Measurements from ENCODE around the gene CMTM6.
"Not testable (repeated sequence)": the region's sequence is repeated elsewhere in the genome, so short reads cannot be mapped to it uniquely, and the experiment has no call there.

CMTM6 gene, protein sequence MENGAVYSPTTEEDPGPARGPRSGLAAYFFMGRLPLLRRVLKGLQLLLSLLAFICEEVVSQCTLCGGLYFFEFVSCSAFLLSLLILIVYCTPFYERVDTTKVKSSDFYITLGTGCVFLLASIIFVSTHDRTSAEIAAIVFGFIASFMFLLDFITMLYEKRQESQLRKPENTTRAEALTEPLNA

DNA sequence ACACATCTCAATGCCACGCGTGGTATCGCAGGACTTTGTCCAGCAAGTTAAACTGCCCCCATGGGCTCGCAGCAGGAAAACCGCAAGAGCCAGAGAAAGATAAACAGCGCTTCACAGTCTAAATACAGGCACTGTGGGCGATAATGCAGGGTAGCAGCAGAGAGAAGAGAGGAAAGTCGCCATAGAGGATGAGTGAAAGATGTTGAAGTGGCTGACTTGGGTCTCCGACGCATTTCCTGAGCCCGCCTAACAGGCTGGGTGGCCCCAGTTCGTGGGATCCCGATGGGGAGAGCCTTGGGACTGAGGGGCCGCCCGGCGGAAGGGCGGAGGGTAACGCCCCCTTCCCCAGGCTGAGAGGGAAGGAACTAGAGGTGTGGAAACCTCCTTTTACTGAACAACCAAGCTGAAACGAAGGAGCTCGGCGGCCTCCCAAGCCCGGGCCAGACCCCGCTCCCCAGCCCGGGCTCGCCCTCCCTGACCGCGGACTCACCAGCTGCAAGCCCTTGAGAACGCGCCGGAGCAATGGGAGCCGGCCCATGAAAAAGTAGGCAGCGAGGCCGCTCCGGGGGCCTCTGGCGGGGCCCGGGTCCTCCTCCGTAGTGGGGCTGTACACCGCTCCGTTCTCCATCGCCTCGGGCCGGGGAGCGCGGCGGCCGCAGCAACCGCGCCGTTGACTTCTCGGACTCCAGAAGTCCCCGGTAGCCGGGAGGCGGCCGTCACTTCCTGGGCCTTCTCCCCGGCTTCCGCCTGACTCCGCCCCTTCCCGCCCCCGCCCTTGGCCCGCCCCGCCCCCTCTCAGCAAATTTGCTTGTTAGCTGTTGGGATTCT lies at the start of gene CMTM6:
Gene CMTM6, minus strand, starts transcription at position 735 of the 828 bp plus-strand sequence. Its CDS starts 107 bp downstream, at position 628.
- Mint-ChIP-seq H3K27me3 (ENCODE audit: low read depth) (peaks cover 11% of the 10 kb centered on the region), H3K4me3 (peak within 1 kb of the TSS; percentile 99), H3K36me3 (ENCODE audit: low read depth) (peaks cover 2% of the 10 kb centered on the region), H3K9me3 (no peaks in the 10 kb centered on the region), H3K4me1 (ENCODE audit: low read depth) (peaks cover 26% of the 10 kb centered on the region), H3K27ac (peak within 1 kb of the TSS; percentile 94)

DNA sequence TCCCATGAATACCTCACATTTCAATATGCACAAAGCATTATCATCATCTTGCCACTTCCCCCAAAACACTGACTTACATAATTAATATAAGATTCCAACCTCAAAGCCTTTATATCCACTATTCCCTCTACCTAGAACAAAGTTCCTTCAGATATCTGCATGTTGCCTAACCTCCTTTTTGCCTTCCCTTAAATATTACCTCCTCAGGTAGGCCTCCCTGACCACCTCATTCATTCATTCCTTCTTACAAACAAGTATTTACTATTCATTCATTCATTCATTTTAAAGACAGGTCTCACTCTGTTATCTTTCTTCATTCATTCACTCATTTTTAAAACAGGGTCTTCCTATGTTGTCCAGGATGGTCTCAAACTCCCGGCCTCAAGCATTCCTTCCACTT lies 49.4 kb upstream of the CMTM6 start:
- no peak overlapping the region for H3K27ac Mint-ChIP-seq
- peaks cover 24% of the 10 kb centered on the region for H3K4me1 Mint-ChIP-seq (ENCODE audit: low read depth)
- no peaks in the 10 kb centered on the region for H3K9me3 Mint-ChIP-seq
- no peak overlapping the region for H3K4me3 Mint-ChIP-seq
- H3K27me3 Mint-ChIP-seq (ENCODE audit: low read depth): no peaks in the 10 kb centered on the region
- H3K36me3 Mint-ChIP-seq (ENCODE audit: low read depth): no peaks in the 10 kb centered on the region

DNA sequence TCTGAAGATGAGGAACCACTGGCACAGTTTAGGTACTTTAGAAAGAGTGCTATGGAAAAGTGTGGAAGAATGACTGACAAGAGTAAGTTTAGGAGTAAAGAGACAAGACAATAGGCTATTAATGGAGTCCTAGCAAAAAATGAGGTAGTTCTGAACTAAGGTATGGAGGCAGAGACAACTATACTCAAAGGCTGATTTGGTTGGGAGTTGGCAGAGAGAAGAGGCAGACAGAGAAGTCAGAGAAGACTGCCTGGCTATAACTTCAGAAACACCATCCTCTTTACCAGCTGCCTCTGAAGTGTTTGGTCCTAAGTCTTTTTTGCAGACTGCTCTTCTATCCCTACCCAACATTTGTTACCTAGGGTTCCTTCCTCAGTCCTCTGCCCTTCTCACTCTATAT lies 48.8 kb upstream of the CMTM6 start:
- Mint-ChIP-seq H3K27ac (no peak overlapping the region), H3K36me3 (ENCODE audit: low read depth) (no peaks in the 10 kb centered on the region), H3K27me3 (ENCODE audit: low read depth) (no peaks in the 10 kb centered on the region), H3K4me1 (ENCODE audit: low read depth) (peaks cover 21% of the 10 kb centered on the region), H3K9me3 (no peaks in the 10 kb centered on the region), H3K4me3 (no peak overlapping the region)

DNA sequence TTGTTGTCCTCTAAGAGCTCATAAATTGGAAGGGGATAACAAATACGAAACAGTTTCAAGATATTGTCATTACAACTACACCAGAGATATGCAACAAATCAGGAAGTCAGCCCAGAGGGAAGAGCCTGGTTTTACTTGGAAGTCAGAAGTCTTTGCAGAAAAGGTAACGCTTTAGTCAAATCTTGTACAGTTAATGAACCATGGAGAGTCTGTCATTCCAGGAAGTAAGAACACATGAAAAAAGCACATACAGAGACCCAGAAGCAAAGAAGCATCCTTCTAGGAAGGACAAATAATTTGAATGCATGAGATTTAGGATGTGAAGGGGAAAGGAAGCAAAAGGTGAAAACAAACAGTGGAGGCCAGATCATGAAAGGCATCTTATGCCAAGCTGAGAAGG lies 48.4 kb upstream of the CMTM6 start:
- Mint-ChIP-seq H3K27ac (no peak overlapping the region), H3K4me1 (ENCODE audit: low read depth) (peaks cover 19% of the 10 kb centered on the region), H3K36me3 (ENCODE audit: low read depth) (peaks cover 2% of the 10 kb centered on the region), H3K27me3 (ENCODE audit: low read depth) (no peaks in the 10 kb centered on the region), H3K9me3 (no peaks in the 10 kb centered on the region), H3K4me3 (no peak overlapping the region)

DNA sequence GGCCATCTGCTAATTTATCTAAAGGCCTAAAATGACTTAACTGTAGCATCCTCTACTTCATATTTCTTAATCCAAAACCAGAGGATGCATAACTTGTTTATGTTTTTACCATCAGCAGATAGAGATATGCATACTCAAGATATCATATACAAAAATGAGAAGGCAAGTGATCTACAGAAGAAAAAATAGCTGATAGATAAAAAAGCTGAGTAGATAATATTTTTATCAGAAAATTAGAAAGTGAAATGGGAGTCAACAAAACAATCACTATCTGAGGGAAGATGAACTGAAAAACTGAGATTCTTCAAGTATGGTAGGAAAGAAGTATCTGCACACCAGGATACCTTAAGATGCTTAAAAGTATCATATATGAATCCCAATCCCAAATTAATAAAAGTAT lies 42.7 kb upstream of the CMTM6 start:
- peaks cover 9% of the 10 kb centered on the region for H3K36me3 Mint-ChIP-seq (ENCODE audit: low read depth)
- H3K4me3 Mint-ChIP-seq: no peak overlapping the region
- H3K9me3 Mint-ChIP-seq: no peaks in the 10 kb centered on the region

DNA sequence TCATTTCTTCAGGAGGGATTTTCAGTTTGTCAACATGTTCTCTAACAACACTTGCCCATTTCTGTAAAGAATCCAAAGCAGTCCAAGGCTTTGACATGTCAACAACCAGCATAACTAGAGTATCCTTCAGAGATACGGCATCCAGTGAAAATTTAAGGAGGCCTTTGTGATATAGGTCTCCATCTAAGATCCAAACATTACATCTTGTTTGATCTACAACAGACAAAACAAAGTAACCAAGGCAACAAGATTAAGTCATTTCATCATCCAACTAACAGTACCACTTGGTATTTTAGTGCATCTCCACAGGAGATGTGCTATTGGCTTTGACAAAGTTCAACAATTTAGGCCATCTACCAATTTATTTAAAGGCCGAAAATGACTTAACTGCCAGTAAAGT lies 42.2 kb upstream of the CMTM6 start:
- Mint-ChIP-seq H3K36me3 (ENCODE audit: low read depth) (peaks cover 9% of the 10 kb centered on the region), H3K9me3 (no peaks in the 10 kb centered on the region), H3K4me1 (ENCODE audit: low read depth) (no peaks in the 10 kb centered on the region), H3K4me3 (no peak overlapping the region), H3K27ac (no peak overlapping the region), H3K27me3 (ENCODE audit: low read depth) (no peaks in the 10 kb centered on the region)

More for the DNA sequence above, 42.7 kb upstream of the CMTM6 start:
- H3K27me3 Mint-ChIP-seq (ENCODE audit: low read depth): no peaks in the 10 kb centered on the region
- no peak overlapping the region for H3K27ac Mint-ChIP-seq
- no peaks in the 10 kb centered on the region for H3K4me1 Mint-ChIP-seq (ENCODE audit: low read depth)

DNA sequence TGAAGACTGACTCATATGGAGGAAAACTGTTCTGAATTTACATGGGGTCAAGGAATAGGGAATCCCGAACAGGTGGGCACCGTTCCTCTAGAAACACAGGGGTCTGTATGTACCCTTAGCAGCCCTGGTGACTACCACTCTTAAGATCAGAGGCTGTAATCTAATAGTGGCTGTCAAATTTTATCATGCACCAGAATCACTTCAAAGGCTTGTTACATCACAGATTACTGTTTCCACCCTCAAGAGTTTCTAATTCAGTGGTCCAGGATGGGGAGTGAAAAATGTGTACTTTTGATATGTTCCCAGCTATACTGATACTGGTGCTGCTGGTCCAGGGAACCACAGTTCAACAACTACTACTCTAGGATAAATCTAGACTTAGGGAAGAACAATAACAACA lies 40.2 kb upstream of the CMTM6 start:
- H3K27me3 Mint-ChIP-seq (ENCODE audit: low read depth): no peaks in the 10 kb centered on the region
- no peaks in the 10 kb centered on the region for H3K9me3 Mint-ChIP-seq
- no peak overlapping the region for H3K4me3 Mint-ChIP-seq
- peaks cover 15% of the 10 kb centered on the region for H3K36me3 Mint-ChIP-seq (ENCODE audit: low read depth)
- H3K4me1 Mint-ChIP-seq (ENCODE audit: low read depth): no peaks in the 10 kb centered on the region
- no peak overlapping the region for H3K27ac Mint-ChIP-seq

DNA sequence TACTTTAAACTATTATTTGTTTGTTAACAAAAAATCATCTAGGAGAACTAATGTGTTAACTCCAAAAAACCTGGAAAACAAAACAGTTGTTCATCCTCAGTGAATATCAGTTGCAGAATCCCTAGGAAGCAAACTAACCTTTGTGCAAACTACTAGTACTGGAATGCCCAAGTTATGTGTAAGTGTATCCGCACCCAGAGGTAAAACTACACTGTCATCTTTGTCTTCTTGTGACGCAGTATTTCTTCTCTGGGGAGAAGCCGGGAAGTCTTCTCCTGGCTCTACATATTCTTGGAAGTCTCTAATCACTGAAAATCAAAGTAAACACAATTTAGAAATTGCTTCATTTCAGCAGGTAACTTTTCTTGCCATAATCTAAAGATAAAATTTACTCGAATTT lies 38.2 kb upstream of the CMTM6 start:
- H3K36me3 Mint-ChIP-seq (ENCODE audit: low read depth): peaks cover 14% of the 10 kb centered on the region
- no peaks in the 10 kb centered on the region for H3K4me1 Mint-ChIP-seq (ENCODE audit: low read depth)
- no peaks in the 10 kb centered on the region for H3K9me3 Mint-ChIP-seq
- no peaks in the 10 kb centered on the region for H3K27me3 Mint-ChIP-seq (ENCODE audit: low read depth)
- no peak overlapping the region for H3K4me3 Mint-ChIP-seq
- H3K27ac Mint-ChIP-seq: no peak overlapping the region

DNA sequence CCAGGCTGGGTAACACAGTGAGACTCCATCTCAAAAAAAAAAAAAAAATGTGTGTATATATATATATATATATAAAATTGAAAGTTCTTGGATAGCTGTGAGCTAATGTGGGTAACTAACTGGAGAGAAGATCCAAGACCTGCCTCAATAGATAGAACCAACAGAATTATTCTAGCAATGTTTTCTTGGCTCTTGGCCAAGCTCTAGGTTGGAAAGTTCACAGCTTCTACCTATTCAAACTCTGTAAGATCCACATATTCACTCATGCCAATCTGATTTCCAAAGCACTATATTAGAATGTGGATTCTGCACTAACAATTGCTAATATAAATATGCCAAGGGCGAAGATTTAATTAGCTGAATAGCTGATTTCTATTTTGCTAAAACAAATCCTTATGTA lies 29.8 kb upstream of the CMTM6 start:
- Mint-ChIP-seq H3K36me3 (ENCODE audit: low read depth) (peaks cover 23% of the 10 kb centered on the region), H3K4me1 (ENCODE audit: low read depth) (peaks cover 5% of the 10 kb centered on the region), H3K9me3 (no peaks in the 10 kb centered on the region), H3K27ac (no peak overlapping the region), H3K4me3 (no peak overlapping the region), H3K27me3 (ENCODE audit: low read depth) (no peaks in the 10 kb centered on the region)

DNA sequence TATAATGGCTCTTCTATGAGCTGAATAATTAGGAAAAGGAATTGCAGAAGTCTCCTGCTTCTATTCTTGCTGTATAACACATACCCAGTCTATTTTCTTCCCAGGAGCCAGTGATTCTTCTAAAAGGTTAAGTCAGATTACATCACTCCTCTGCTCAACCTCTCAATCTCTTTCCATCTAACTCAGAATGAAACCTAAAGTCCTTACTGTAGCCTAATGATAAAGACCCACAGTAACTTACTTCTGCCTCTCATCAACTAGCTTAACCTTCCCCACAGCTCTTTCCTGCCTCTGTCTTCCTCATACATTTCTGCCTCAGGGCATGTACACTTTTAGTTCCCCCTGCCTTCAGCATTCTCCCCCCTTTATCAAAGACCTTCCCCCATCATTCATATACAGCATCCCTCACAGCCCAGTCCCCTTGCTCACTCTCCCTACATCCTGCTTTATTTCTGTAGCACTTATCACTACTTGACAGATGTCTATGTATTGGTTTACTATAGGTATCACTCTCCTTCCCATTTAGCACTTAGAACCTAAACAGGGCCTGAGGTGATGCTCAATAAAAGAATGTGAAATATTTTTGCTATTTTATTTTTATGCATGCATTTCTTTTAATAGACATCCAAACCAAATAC lies 28.5 kb upstream of the CMTM6 start:
- H3K9me3 Mint-ChIP-seq: no peaks in the 10 kb centered on the region
- no peak overlapping the region for H3K27ac Mint-ChIP-seq
- peaks cover 5% of the 10 kb centered on the region for H3K4me1 Mint-ChIP-seq (ENCODE audit: low read depth)
- H3K4me3 Mint-ChIP-seq: no peak overlapping the region
- no peaks in the 10 kb centered on the region for H3K27me3 Mint-ChIP-seq (ENCODE audit: low read depth)
- H3K36me3 Mint-ChIP-seq (ENCODE audit: low read depth): peaks cover 23% of the 10 kb centered on the region

DNA sequence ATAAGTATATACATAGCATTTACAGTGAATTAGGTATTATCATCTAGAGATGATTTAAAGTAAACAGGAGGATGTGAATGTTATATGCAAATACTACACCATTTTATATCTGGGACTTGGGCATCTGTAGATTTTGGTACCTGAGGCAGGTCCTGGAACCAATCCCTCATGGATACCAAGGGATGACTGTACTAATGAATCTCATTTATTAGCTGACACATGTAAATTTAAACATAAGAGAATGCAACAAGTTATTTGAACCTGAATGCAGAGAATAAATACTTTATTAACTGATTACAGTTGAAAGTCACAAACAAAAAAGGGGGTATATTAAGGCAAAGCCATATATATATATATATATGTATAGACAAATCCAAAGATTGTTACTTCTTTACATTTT lies 23.1 kb upstream of the CMTM6 start:
- Mint-ChIP-seq H3K9me3 (no peaks in the 10 kb centered on the region), H3K27ac (no peak overlapping the region), H3K4me3 (no peak overlapping the region), H3K27me3 (ENCODE audit: low read depth) (no peaks in the 10 kb centered on the region), H3K36me3 (ENCODE audit: low read depth) (peaks cover 15% of the 10 kb centered on the region), H3K4me1 (ENCODE audit: low read depth) (peaks cover 2% of the 10 kb centered on the region)

DNA sequence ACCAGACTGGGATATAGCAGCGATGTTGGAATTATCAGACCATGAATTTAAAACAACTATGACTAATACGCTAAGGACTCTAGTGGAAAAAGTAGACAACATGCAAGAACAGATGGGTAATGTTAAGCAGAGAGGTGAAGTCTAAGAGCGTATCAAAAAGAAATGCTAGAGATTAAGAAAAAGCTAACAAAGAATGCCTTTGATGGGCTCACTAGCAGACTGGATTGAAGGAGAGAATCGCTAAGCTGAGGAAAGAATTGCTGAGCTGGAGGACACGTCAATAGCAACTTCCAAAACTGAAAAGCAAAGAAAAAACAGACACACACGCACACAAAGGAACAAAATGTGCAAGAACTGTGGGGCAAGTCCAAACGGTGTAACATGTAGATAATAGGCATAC lies 20.0 kb upstream of the CMTM6 start:
- Mint-ChIP-seq H3K4me1 (ENCODE audit: low read depth) (peaks cover 2% of the 10 kb centered on the region), H3K36me3 (ENCODE audit: low read depth) (peaks cover 12% of the 10 kb centered on the region), H3K27me3 (ENCODE audit: low read depth) (no peaks in the 10 kb centered on the region), H3K27ac (no peak overlapping the region), H3K4me3 (no peak overlapping the region), H3K9me3 (no peaks in the 10 kb centered on the region)

DNA sequence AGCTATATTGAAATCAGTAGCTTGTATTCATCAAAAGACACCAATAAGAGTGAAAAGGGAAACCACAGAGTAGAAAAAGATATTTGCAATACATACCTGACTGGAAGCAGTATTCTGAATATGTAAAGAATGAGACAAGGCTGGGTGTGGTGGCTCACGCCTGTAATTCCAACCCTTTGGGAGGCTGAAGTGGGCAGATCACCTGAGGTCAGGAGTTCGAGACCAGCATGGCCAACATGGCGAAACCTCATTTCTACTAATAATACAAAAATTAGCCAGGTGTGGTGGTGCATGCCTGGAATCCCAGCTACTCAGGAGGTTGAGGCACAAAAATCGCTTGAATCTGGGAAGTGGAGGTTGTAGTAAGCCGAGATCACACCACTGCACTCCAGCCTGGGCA lies 16.3 kb upstream of the CMTM6 start:
- not testable (repeated sequence) for H3K27ac Mint-ChIP-seq; H3K27me3 Mint-ChIP-seq (ENCODE audit: low read depth); H3K9me3 Mint-ChIP-seq; H3K4me3 Mint-ChIP-seq; H3K4me1 Mint-ChIP-seq (ENCODE audit: low read depth)
- peaks cover 12% of the 10 kb centered on the region for H3K36me3 Mint-ChIP-seq (ENCODE audit: low read depth)

DNA sequence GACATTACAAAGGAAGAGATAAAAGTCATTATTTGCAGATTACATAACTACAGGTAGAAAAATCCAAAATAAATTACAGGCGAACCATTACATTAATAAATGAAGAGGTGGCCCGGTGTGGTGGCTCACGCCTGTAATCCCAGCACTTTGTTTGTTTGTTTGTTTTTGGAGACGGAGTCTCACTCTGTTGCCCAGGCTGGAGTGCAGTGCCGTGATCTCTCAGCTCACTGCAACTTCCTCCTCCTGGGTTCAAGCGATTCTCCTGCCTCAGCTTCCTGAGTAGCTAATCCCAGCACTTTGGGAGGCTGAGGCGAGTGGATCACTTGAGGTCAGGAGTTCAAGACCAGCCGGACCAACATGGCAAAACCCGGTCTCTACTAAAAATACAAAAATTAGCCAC lies 14.1 kb upstream of the CMTM6 start:
- H3K36me3 Mint-ChIP-seq (ENCODE audit: low read depth); H3K9me3 Mint-ChIP-seq; H3K4me1 Mint-ChIP-seq (ENCODE audit: low read depth); H3K27ac Mint-ChIP-seq; H3K4me3 Mint-ChIP-seq; H3K27me3 Mint-ChIP-seq (ENCODE audit: low read depth): not testable (repeated sequence)

DNA sequence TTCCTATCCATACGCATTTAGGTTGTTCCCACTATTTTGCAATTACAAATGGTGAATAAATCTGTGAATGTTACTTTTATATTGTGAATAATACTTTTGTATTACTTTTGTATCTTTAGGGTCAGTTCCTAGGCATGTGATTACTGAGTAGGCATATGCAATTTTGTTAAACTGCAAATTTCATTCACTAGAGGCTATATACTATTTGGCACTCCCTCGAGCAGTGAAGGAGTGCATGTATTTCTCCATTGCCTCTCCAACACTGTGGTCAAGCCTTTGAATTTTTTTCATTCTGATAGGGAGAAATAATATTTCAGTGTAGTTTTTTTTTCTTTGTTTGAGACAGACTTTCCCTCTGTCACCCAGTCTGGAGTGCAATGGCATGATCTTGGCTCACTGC lies 8.4 kb upstream of the CMTM6 start:
- H3K9me3 Mint-ChIP-seq: no peaks in the 10 kb centered on the region
- H3K36me3 Mint-ChIP-seq (ENCODE audit: low read depth): no peaks in the 10 kb centered on the region
- no peaks in the 10 kb centered on the region for H3K4me1 Mint-ChIP-seq (ENCODE audit: low read depth)
- H3K27me3 Mint-ChIP-seq (ENCODE audit: low read depth): peaks cover 9% of the 10 kb centered on the region
- no peak overlapping the region for H3K4me3 Mint-ChIP-seq
- H3K27ac Mint-ChIP-seq: no peak overlapping the region

Data from T-helper 1 cell treated with Interleukin-12 subunit alpha and Interleukin-12 subunit beta and Interleukin-4 antibody, amounts not matched to agents 30 μg/mL and 1 μg/mL, for 36 hours (primary cell).